ENCODE results near the gene SFXN2.
A peak's percentile ranks its signal among the peaks of the same experiment; 100 is the strongest.
"Not testable (repeated sequence)": the region's sequence is repeated elsewhere in the genome, so short reads cannot be mapped to it uniquely, and the experiment has no call there.

The SFXN2 gene

DNA sequence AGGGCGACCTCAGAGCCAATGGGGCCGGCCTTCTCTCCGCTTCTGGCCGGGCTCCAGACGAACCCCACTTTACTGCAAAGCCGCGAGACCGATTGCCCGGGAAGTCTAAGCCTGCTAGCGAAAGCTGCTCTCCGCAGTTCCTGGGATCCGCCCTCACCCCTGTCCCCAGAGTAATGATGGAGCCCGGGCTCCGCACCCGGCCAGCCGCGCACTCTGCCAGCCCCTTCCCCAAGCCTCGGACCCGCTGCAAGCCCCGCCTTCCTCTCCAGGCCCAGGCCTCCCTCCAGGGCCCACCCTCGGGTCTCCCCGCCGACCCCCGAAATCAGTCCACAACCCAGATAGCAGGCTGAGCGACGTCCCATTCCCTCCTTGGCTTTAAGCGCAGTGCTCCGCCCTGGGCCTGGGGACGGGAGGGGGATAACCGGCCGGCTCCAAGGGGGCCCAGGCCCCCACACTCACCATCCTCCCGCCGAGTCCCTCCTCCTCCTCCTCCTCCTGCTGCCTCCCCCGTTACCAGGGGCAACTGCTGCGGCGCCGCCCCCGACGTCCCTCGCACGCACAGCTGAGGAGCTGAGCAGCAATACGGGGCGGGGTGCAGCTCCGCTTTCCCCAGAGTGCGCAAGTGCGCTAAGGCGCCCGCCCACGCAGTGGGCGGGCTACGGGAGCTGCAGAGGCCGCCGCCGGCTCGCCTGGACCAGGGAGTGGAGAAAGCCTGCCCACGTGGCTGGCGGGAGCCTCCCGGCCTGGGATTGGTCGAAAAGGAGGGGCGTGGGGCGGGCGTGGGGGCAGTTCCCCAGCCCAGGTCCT, 419 bp upstream of the SFXN2 start, which contains the start of gene ARL3:
TSS of gene ARL3 (minus strand) at position 584 of the 807 bp plus-strand sequence. CDS start at position 462, 122 bp downstream.
- H3K9me3 Mint-ChIP-seq: no peaks in the 10 kb centered on the region
- peaks cover 42% of the 10 kb centered on the region for H3K4me1 Mint-ChIP-seq
- H3K36me3 Mint-ChIP-seq (ENCODE audit: insufficient read depth): peaks cover 12% of the 10 kb centered on the region
- peak; percentile 94 for ATAC-seq (replicated peaks; ENCODE audit: extremely low read depth, poor library complexity, severe bottlenecking)
- H3K4me3 Mint-ChIP-seq: peak within 1 kb of the TSS; percentile 97
- peak; percentile 74 to 86 for DNase-seq (ENCODE audit: low spot score in 2 of 2)
- no peaks in the 10 kb centered on the region for H3K27me3 Mint-ChIP-seq
- H3K27ac Mint-ChIP-seq (ENCODE audit: low read depth): peak within 1 kb of the TSS; percentile 93

DNA sequence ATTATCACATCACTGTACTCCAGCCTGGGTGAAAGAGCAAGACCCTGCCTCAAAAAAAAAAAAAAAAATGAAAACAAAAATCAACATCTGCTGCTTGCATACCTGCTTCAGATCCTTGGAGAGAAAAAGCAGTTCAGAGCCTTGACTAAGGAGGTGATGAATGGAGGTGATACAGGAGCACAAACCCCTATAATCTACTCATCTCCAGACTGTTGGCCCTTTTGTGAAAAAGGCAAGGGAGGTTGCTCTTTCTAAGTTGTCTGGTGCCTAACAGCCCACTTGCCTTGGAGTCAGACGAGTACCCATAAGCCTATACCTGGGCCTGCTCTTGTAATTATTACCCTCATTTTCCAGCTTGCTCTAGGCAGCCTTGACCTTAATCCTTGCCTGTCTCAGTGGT, 1.4 kb downstream of the SFXN2 start:
- H3K4me1 Mint-ChIP-seq: peaks cover 43% of the 10 kb centered on the region
- H3K27me3 Mint-ChIP-seq: no peaks in the 10 kb centered on the region
- no peaks in the 10 kb centered on the region for H3K9me3 Mint-ChIP-seq
- peaks cover 17% of the 10 kb centered on the region for H3K36me3 Mint-ChIP-seq (ENCODE audit: insufficient read depth)
- no peak overlapping the region for H3K27ac Mint-ChIP-seq (ENCODE audit: low read depth)
- DNase-seq (ENCODE audit: low spot score in 2 of 2): no peak
- peak overlapping the region; percentile 35 for H3K4me3 Mint-ChIP-seq
- no peak for ATAC-seq (replicated peaks; ENCODE audit: extremely low read depth, poor library complexity, severe bottlenecking)

- not testable (repeated sequence) for H3K4me3 Mint-ChIP-seq; H3K9me3 Mint-ChIP-seq; DNase-seq (ENCODE audit: low spot score in 2 of 2); H3K27me3 Mint-ChIP-seq; ATAC-seq (replicated peaks; ENCODE audit: extremely low read depth, poor library complexity, severe bottlenecking); H3K27ac Mint-ChIP-seq (ENCODE audit: low read depth)
- Mint-ChIP-seq H3K4me1 (peaks cover 40% of the 10 kb centered on the region), H3K36me3 (ENCODE audit: insufficient read depth) (peaks cover 17% of the 10 kb centered on the region)
Observed at GRCh38 chr10:102716900-102717565, 2.6 kb downstream of the SFXN2 start.

GRCh38 chr10:102718220-102718619, 3.8 kb downstream of the SFXN2 start:
- Mint-ChIP-seq H3K4me1 (peaks cover 35% of the 10 kb centered on the region), H3K4me3 (no peak overlapping the region), H3K27ac (ENCODE audit: low read depth) (no peak overlapping the region), H3K36me3 (ENCODE audit: insufficient read depth) (peaks cover 15% of the 10 kb centered on the region), H3K9me3 (no peaks in the 10 kb centered on the region), H3K27me3 (no peaks in the 10 kb centered on the region)
- DNase-seq (ENCODE audit: low spot score in 2 of 2) (no peak), ATAC-seq (replicated peaks; ENCODE audit: extremely low read depth, poor library complexity, severe bottlenecking) (no peak)

DNA sequence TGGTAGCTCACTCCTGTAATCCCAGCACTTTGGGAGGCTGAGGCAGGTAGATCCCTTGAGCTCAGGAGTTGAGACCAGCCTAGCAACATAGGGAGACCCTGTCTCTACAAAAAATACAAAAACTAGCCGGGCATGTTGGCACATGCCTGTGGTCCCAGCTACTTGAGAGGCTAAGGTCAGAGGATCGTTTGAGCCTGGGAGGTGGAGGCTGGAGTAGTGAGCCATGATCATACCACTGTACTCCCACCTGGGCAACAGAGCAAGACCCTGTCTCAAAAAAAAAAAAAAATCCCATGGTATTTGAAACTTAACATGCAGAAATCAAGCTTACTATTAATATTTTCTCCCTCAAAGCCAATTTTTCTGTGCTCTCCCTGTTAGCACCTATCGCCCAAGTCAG, 5.9 kb downstream of the SFXN2 start:
- no peak overlapping the region for H3K4me3 Mint-ChIP-seq
- DNase-seq (ENCODE audit: low spot score in 2 of 2) (no peak), ATAC-seq (replicated peaks; ENCODE audit: extremely low read depth, poor library complexity, severe bottlenecking) (no peak)
- no peak overlapping the region for H3K27ac Mint-ChIP-seq (ENCODE audit: low read depth)
- no peaks in the 10 kb centered on the region for H3K27me3 Mint-ChIP-seq
- H3K9me3 Mint-ChIP-seq: no peaks in the 10 kb centered on the region
- peaks cover 9% of the 10 kb centered on the region for H3K36me3 Mint-ChIP-seq (ENCODE audit: insufficient read depth)
- peaks cover 19% of the 10 kb centered on the region for H3K4me1 Mint-ChIP-seq

- Mint-ChIP-seq H3K27ac (ENCODE audit: low read depth) (no peak overlapping the region), H3K4me1 (peaks cover 19% of the 10 kb centered on the region), H3K36me3 (ENCODE audit: insufficient read depth) (peaks cover 9% of the 10 kb centered on the region), H3K9me3 (no peaks in the 10 kb centered on the region), H3K4me3 (no peak overlapping the region), H3K27me3 (no peaks in the 10 kb centered on the region)
- no peak for ATAC-seq (replicated peaks; ENCODE audit: extremely low read depth, poor library complexity, severe bottlenecking)
- no peak for DNase-seq (ENCODE audit: low spot score in 2 of 2)
Observed at GRCh38 chr10:102720775-102721301, 6.4 kb downstream of the SFXN2 start.

DNA sequence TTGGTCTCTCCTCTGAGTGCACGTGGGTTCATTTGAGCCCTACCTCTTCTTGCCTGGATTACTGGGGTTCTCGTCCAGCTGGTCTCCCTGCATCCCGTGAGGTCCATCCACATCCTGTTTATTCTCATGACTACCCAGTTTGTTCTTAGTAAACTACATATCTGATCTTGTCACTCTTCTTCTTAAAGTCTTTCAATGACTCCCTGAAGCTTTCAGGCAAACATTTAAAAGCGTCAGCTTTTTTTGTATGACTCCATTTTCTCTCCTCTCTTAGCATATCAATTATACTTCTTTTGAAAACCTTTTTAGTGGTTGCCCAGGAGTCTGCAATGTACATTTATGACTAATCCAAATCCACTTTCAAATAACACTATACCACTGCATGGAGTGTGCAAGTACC, 7.5 kb downstream of the SFXN2 start:
- H3K4me3 Mint-ChIP-seq: no peak overlapping the region
- DNase-seq (ENCODE audit: low spot score in 2 of 2) (no peak), ATAC-seq (replicated peaks; ENCODE audit: extremely low read depth, poor library complexity, severe bottlenecking) (no peak)
- no peak overlapping the region for H3K27ac Mint-ChIP-seq (ENCODE audit: low read depth)
- H3K27me3 Mint-ChIP-seq: no peaks in the 10 kb centered on the region
- no peaks in the 10 kb centered on the region for H3K9me3 Mint-ChIP-seq
- H3K36me3 Mint-ChIP-seq (ENCODE audit: insufficient read depth): peaks cover 9% of the 10 kb centered on the region
- peaks cover 12% of the 10 kb centered on the region for H3K4me1 Mint-ChIP-seq

GRCh38 chr10:102723989-102724388, 9.6 kb downstream of the SFXN2 start:
- DNase-seq (ENCODE audit: low spot score in 2 of 2) (no peak), ATAC-seq (replicated peaks; ENCODE audit: extremely low read depth, poor library complexity, severe bottlenecking) (no peak)
- Mint-ChIP-seq H3K9me3 (no peaks in the 10 kb centered on the region), H3K27me3 (no peaks in the 10 kb centered on the region), H3K4me3 (no peak overlapping the region), H3K36me3 (ENCODE audit: insufficient read depth) (peaks cover 10% of the 10 kb centered on the region), H3K4me1 (peaks cover 19% of the 10 kb centered on the region), H3K27ac (ENCODE audit: low read depth) (no peak overlapping the region)

GRCh38 chr10:102726274-102726673, 11.8 kb downstream of the SFXN2 start:
- H3K27ac Mint-ChIP-seq (ENCODE audit: low read depth): no peak overlapping the region
- H3K36me3 Mint-ChIP-seq (ENCODE audit: insufficient read depth): peaks cover 8% of the 10 kb centered on the region
- H3K27me3 Mint-ChIP-seq: no peaks in the 10 kb centered on the region
- ATAC-seq (replicated peaks; ENCODE audit: extremely low read depth, poor library complexity, severe bottlenecking) (no peak), DNase-seq (ENCODE audit: low spot score in 2 of 2) (no peak)
- H3K4me1 Mint-ChIP-seq: peaks cover 15% of the 10 kb centered on the region
- H3K4me3 Mint-ChIP-seq: no peak overlapping the region
- no peaks in the 10 kb centered on the region for H3K9me3 Mint-ChIP-seq

GRCh38 chr10:102727037-102727818, 12.8 kb downstream of the SFXN2 start:
- DNase-seq (ENCODE audit: low spot score in 2 of 2): no peak
- Mint-ChIP-seq H3K27me3 (no peaks in the 10 kb centered on the region), H3K4me1 (peaks cover 10% of the 10 kb centered on the region), H3K27ac (ENCODE audit: low read depth) (no peak overlapping the region), H3K4me3 (no peak overlapping the region), H3K36me3 (ENCODE audit: insufficient read depth) (peaks cover 11% of the 10 kb centered on the region), H3K9me3 (no peaks in the 10 kb centered on the region)
- no peak for ATAC-seq (replicated peaks; ENCODE audit: extremely low read depth, poor library complexity, severe bottlenecking)

DNA sequence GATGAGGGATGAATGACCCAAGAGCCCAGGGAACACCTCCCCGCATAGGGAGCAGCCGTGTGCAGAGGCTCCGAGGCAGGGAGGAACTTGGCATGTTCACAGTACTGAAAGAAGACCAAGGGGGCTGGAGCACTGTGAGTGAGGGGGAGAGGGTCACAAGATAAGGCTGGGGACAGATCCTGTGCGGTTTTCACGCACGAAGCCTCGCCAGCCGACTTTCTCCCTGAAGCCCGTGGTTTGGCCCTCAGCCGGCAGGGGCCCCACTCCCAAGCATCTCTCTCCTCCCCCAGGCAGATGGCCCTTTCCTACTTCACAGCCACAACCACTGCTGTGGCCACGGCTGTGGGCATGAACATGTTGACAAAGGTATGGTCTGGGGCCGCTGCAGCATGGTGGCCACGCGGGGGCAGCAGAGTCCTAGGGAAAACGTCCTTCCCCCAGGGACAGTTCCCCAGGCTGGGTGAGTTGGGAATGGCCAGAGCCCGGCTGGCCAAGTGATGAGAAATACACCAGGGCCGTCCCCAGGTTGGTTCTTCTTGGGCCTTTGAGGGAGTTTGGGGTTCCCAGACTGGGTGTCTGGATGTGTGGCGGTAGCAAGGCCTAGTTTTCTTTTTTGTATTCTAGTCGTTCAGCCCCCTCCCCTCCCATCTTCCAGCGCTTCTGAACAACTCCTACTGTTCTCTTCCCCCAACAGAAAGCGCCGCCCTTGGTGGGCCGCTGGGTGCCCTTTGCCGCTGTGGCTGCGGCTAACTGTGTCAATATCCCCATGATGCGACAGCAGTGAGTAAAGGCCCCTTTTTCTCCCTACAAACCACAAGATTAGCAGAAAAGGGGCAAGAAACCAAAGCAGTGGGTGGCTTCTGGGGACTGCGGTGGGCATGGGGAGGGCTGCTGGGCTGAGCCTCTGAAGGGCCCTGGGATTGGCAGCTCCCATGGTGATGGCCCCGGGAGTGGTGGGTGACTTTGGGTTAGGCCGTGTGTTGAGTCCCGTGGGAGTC, 14.9 kb downstream of the SFXN2 start:
- H3K9me3 Mint-ChIP-seq: no peaks in the 10 kb centered on the region
- peaks cover 10% of the 10 kb centered on the region for H3K36me3 Mint-ChIP-seq (ENCODE audit: insufficient read depth)
- peak overlapping the region; percentile 4 for H3K27ac Mint-ChIP-seq (ENCODE audit: low read depth)
- no peak for ATAC-seq (replicated peaks; ENCODE audit: extremely low read depth, poor library complexity, severe bottlenecking)
- no peak overlapping the region for H3K4me3 Mint-ChIP-seq
- peaks cover 8% of the 10 kb centered on the region for H3K4me1 Mint-ChIP-seq
- no peaks in the 10 kb centered on the region for H3K27me3 Mint-ChIP-seq
- DNase-seq (ENCODE audit: low spot score in 2 of 2): peak in 1 of 2 donors; percentile 29
